Ovary (tissue), 9 donors: ENCODE data around the gene XRCC3. TPM values are rescaled to one million over a fixed set of nuclear protein-coding genes. Genes with fewer than 3 reads are reported as not detected.

Source experiments
- DNase-seq, 5 donors: peaks; one replicate each; pipeline ENCODE4 v3.0.0-alpha.2; 2019 to 2020
- H3K27ac ChIP-seq, 2 donors: fragments of 200-600 bp; one replicate each; pipeline versions ENCODE4 v1.5.1 to v1.8.0; 2019 to 2022
- H3K27me3 ChIP-seq: fragments of 200-600 bp; one replicate; pipeline ENCODE4 v1.8.0; 2022
- H3K36me3 ChIP-seq: fragments of 200-600 bp; sonication (generic); one replicate; pipeline ENCODE4 v1.5.1; 2019
- H3K4me1 ChIP-seq: one replicate; pipeline ENCODE4 v1.8.1; 2013; ENCODE audit warnings: mild to moderate bottlenecking, moderate library complexity; ENCODE audit not compliant: insufficient read depth
- H3K4me3 ChIP-seq: fragments of 200-600 bp; sonication (generic); one replicate; pipeline ENCODE4 v1.5.1; 2017
- H3K9me3 ChIP-seq, 2 donors: fragments of 200-600 bp in 1 of 2; sonication (generic) in 1 of 2; one replicate each; pipeline versions ENCODE4 v1.5.1 to v1.8.1; 2013 to 2019; ENCODE audit warnings: mild to moderate bottlenecking in 1 of 2, moderate library complexity in 1 of 2
- EP300 ChIP-seq: sonication (generic); formaldehyde crosslinking; IDR thresholded peaks from one replicate; pipeline ENCODE4 v1.6.1; 2017; ENCODE audit warnings: antibody characterized with exemption
- POLR2A ChIP-seq: fragments of 450-650 bp; IDR thresholded peaks from one replicate; pipeline ENCODE4 v1.6.1; 2017; ENCODE audit warnings: antibody characterized with exemption, mild to moderate bottlenecking, moderate library complexity
- WGBS, 3 donors: extraction: QIAGEN DNeasy Blood & Tissue Kit in 1 of 3; methylation state at CpG; one replicate each; pipeline versions ENCODE4 v1.1.5 to v1.1.7; 2013 to 2017; 5-methylcytosine and 5-hydroxymethylcytosine counted together
- intact Hi-C, 4 donors: fragments of 100-400 bp; cut with DNase I; formaldehyde crosslinking; loops; one replicate each; pipeline versions ENCODE4 v1.11.0 to v1.15.1; 2022 to 2023
- polyA plus RNA-seq, 2 donors: library from polyadenylated mRNA; stranded (reverse); fragments of 200-250 nt in 1 of 2; fragments of 350-450 nt in 1 of 2; fragmentation: Illumina TruSeq in 1 of 2; extraction: RNeasy Lipid Tissue Mini Kit (QIAGEN cat#74804) in 1 of 2; gene quantifications; one replicate each; pipeline ENCODE4 v1.2.3, GENCODE V29; 2013 to 2014
- small RNA-seq: library from RNA; depleted of rRNA; stranded (forward); fragments of <200 nt; gene quantifications from one replicate; pipeline ENCODE3, GENCODE V24; 2016
- total RNA-seq, 7 donors: library from RNA; depleted of rRNA in 2 of 7; stranded (reverse); fragments of >200 nt in 2 of 7; fragmentation: NEBNext Ultra II Directional in 3 of 7; extraction: Animal tissue kit (Norgen Biotek cat#: 25700) in 3 of 7; gene quantifications; one replicate each; pipeline versions ENCODE4 v1.1.0 to v1.2.4, GENCODE V29; 2016 to 2023
- TF ChIP-seq, protein P1 (sequence below), 3 donors: fragments of 450-650 bp in 2 of 3; fragments of 200-600 bp in 1 of 3; IDR thresholded peaks; one replicate each; pipeline versions ENCODE4 v1.5.1 to v1.8.0; 2016 to 2022; ENCODE audit warnings: antibody characterized with exemption in 3 of 3, mild to moderate bottlenecking in 1 of 3
- donor health status: DM: no; HTN: no; CAD: no; lungs with moderate emphysema.
- donor health status: DM: no; HTN: no; CAD: no.
- donor health status: Bipolar disorder and iron deficiency.
- donor health status: DM: yes; HTN: yes; CAD: no.
- donor health status: DM: no; HTN: no; CAD: no.
- donor health status: DM: yes; HTN: yes; CAD: no.

The XRCC3 gene
- total and polyA plus RNA-seq, 9 donors: 1.4 to 8.5 (median 3.7) TPM

GRCh38 chr14:103651585-103651984 lies 63.7 kb downstream of the XRCC3 start:
- Histone ChIP-seq H3K27me3 (no peaks in the 10 kb centered on the region), H3K4me3 (no peak overlapping the region), H3K27ac (no peak overlapping the region), H3K36me3 (no peaks in the 10 kb centered on the region), H3K4me1 (peaks cover 24% of the 10 kb centered on the region), H3K9me3 (no peaks in the 10 kb centered on the region)
- DNase-seq: no peak
- 79 to 83% (median 82%) methylated on average over 7 of the region's 7 CpGs for WGBS, 3 donors
- intact Hi-C loops: no loop called here
- TF ChIP-seq POLR2A: no peak
- no peak for TF ChIP-seq EP300
- TF ChIP-seq, protein P1, sequence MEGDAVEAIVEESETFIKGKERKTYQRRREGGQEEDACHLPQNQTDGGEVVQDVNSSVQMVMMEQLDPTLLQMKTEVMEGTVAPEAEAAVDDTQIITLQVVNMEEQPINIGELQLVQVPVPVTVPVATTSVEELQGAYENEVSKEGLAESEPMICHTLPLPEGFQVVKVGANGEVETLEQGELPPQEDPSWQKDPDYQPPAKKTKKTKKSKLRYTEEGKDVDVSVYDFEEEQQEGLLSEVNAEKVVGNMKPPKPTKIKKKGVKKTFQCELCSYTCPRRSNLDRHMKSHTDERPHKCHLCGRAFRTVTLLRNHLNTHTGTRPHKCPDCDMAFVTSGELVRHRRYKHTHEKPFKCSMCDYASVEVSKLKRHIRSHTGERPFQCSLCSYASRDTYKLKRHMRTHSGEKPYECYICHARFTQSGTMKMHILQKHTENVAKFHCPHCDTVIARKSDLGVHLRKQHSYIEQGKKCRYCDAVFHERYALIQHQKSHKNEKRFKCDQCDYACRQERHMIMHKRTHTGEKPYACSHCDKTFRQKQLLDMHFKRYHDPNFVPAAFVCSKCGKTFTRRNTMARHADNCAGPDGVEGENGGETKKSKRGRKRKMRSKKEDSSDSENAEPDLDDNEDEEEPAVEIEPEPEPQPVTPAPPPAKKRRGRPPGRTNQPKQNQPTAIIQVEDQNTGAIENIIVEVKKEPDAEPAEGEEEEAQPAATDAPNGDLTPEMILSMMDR (IDR thresholded peaks at IDR 0.05): no peak

GRCh38 chr14:103650213-103650612 lies 65.0 kb downstream of the XRCC3 start:
- no peak for TF ChIP-seq EP300
- TF ChIP-seq, protein P1 (IDR thresholded peaks at IDR 0.05): no peak
- TF ChIP-seq POLR2A: no peak
- no peak overlapping the region for H3K27ac ChIP-seq
- intact Hi-C loops: no loop called here
- H3K9me3 ChIP-seq: no peaks in the 10 kb centered on the region
- H3K4me3 ChIP-seq: no peak overlapping the region
- H3K36me3 ChIP-seq: no peaks in the 10 kb centered on the region
- no peaks in the 10 kb centered on the region for H3K27me3 ChIP-seq
- no peak for DNase-seq
- H3K4me1 ChIP-seq: peaks cover 26% of the 10 kb centered on the region
- 66 to 77% (median 71%) methylated on average over 4 of the region's 4 CpGs for WGBS, 3 donors

- H3K9me3 ChIP-seq: no peaks in the 10 kb centered on the region
- intact Hi-C loops: no loop called here
- WGBS, 3 donors: 95 to 98% (median 95%) methylated on average over 3 of the region's 3 CpGs
- DNase-seq: no peak
- H3K27ac ChIP-seq: no peak overlapping the region
- H3K36me3 ChIP-seq: no peaks in the 10 kb centered on the region
- H3K4me1 ChIP-seq: peaks cover 25% of the 10 kb centered on the region
- TF ChIP-seq POLR2A (no peak), EP300 (no peak)
- TF ChIP-seq, protein P1 (IDR thresholded peaks at IDR 0.05): no peak
- H3K27me3 ChIP-seq: no peaks in the 10 kb centered on the region
- no peak overlapping the region for H3K4me3 ChIP-seq
Measured at GRCh38 chr14:103649001-103649400, 66.2 kb downstream of the XRCC3 start.

Small RNAs within 50 kb of the gene (small RNA-seq; reads per million reads assigned to genes)
- not detected for gene RF00019

Other genes starting within 250 kb of the XRCC3 start
- gene CKB, start 192.6 kb downstream of the XRCC3 start, total RNA-seq: 100 to 1,000 TPM in 6 of 7 donors, 10 to 100 TPM in 1; 79.4 to 284 (median 140) TPM
- gene CKB, start 192.6 kb downstream of the XRCC3 start, polyA plus RNA-seq: 100 to 1,000 TPM in 1 of 2 donors, 10 to 100 TPM in 1; 47.5 to 134 TPM
- gene TRMT61A, start 186.3 kb downstream of the XRCC3 start, total RNA-seq: 10 to 100 TPM in 6 of 7 donors, 1 to 10 TPM in 1; 8.1 to 20.9 (median 14.8) TPM
- gene TRMT61A, start 186.3 kb downstream of the XRCC3 start, polyA plus RNA-seq: 10 to 100 TPM in 1 of 2 donors, under 1 TPM in 1; 0.62 to 12.1 TPM
- gene BAG5, start 152.8 kb downstream of the XRCC3 start, total RNA-seq: 10 to 100 TPM; 13.2 to 29.1 (median 24.4) TPM
- gene BAG5, start 152.8 kb downstream of the XRCC3 start, polyA plus RNA-seq: 10 to 100 TPM in 1 of 2 donors, 1 to 10 TPM in 1; 9.8 to 26.6 TPM
- 10 to 100 TPM; 11.4 to 28.1 (median 26.6) TPM for gene COA8, start 152.5 kb downstream of the XRCC3 start, total RNA-seq
- gene COA8, start 152.5 kb downstream of the XRCC3 start, polyA plus RNA-seq: 10 to 100 TPM; 34.9 to 50.1 TPM
- 100 to 1,000 TPM; 125 to 191 (median 149) TPM for gene KLC1, start 86.2 kb downstream of the XRCC3 start, total RNA-seq
- 10 to 100 TPM; 80.0 to 88.2 TPM for gene KLC1, start 86.2 kb downstream of the XRCC3 start, polyA plus RNA-seq
- 100 to 1,000 TPM in 1 of 7 donors, 10 to 100 TPM in 6; 75.6 to 110 (median 83.1) TPM for gene ZFYVE21, start 359 bp upstream of the XRCC3 start, total RNA-seq
- 100 to 1,000 TPM in 1 of 2 donors, 10 to 100 TPM in 1; 81.8 to 111 TPM for gene ZFYVE21, start 359 bp upstream of the XRCC3 start, polyA plus RNA-seq
- gene PPP1R13B, start 132.1 kb upstream of the XRCC3 start, total RNA-seq: 10 to 100 TPM; 15.0 to 64.8 (median 48.7) TPM
- gene PPP1R13B, start 132.1 kb upstream of the XRCC3 start, polyA plus RNA-seq: 10 to 100 TPM; 17.9 to 27.5 TPM
- gene TDRD9, start 213.0 kb upstream of the XRCC3 start, total RNA-seq: 1 to 10 TPM in 2 of 7 donors, under 1 TPM in 5; 0.45 to 5.1 (median 0.83) TPM
- 1 to 10 TPM in 1 of 2 donors, under 1 TPM in 1; 0.23 to 1.1 TPM for gene TDRD9, start 213.0 kb upstream of the XRCC3 start, polyA plus RNA-seq
- not detected for gene RD3L, start 227.1 kb upstream of the XRCC3 start, total RNA-seq
- gene RD3L, start 227.1 kb upstream of the XRCC3 start, polyA plus RNA-seq: not detected